ENCODE results near the gene SIGLEC14.

DNA sequence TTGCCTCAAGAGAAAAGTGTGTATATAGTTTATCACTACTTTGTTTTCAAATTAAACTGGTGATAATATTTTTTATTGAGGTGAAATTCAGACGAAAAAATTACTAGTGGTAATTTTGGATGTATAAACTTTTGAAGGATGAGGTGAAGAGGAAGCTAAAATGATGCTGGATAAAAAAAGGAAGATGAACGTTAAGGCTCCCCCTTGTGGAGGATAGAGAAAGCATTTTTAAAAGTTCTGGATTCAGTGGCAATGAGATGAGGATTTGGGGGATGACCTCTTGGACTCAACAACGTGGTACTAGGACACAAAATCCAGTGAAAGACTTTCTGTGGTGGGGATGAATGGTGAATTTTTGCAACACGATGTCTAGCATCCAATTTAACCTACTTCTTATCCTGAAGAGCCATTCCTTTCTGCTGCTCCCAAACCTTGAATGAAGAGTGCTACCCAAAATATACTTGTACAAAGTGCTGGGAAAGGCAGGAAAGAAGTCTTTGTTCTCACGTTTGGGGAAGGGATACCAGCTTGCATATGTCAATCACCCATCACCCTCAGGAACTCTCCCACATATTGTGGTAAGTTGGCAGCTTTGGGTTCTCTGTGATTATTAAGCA is 9.2 kb downstream of the SIGLEC14 start:
- TF ChIP-seq EP300 (IDR thresholded peaks at IDR 0.05; ENCODE audit: borderline replicate concordance): no peak
- TF ChIP-seq, protein P1, sequence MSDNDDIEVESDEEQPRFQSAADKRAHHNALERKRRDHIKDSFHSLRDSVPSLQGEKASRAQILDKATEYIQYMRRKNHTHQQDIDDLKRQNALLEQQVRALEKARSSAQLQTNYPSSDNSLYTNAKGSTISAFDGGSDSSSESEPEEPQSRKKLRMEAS (IDR thresholded peaks at IDR 0.05): no peak
- TF ChIP-seq CEBPB (IDR thresholded peaks at IDR 0.05): no peak
- no peak for TF ChIP-seq TCF12 (IDR thresholded peaks at IDR 0.05; ENCODE audit: low read depth)
- TF ChIP-seq, protein P2, sequence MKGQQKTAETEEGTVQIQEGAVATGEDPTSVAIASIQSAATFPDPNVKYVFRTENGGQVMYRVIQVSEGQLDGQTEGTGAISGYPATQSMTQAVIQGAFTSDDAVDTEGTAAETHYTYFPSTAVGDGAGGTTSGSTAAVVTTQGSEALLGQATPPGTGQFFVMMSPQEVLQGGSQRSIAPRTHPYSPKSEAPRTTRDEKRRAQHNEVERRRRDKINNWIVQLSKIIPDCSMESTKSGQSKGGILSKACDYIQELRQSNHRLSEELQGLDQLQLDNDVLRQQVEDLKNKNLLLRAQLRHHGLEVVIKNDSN (IDR thresholded peaks at IDR 0.05): no peak
- TF ChIP-seq, protein P3, sequence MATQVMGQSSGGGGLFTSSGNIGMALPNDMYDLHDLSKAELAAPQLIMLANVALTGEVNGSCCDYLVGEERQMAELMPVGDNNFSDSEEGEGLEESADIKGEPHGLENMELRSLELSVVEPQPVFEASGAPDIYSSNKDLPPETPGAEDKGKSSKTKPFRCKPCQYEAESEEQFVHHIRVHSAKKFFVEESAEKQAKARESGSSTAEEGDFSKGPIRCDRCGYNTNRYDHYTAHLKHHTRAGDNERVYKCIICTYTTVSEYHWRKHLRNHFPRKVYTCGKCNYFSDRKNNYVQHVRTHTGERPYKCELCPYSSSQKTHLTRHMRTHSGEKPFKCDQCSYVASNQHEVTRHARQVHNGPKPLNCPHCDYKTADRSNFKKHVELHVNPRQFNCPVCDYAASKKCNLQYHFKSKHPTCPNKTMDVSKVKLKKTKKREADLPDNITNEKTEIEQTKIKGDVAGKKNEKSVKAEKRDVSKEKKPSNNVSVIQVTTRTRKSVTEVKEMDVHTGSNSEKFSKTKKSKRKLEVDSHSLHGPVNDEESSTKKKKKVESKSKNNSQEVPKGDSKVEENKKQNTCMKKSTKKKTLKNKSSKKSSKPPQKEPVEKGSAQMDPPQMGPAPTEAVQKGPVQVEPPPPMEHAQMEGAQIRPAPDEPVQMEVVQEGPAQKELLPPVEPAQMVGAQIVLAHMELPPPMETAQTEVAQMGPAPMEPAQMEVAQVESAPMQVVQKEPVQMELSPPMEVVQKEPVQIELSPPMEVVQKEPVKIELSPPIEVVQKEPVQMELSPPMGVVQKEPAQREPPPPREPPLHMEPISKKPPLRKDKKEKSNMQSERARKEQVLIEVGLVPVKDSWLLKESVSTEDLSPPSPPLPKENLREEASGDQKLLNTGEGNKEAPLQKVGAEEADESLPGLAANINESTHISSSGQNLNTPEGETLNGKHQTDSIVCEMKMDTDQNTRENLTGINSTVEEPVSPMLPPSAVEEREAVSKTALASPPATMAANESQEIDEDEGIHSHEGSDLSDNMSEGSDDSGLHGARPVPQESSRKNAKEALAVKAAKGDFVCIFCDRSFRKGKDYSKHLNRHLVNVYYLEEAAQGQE (IDR thresholded peaks at IDR 0.05; ENCODE audit: low read depth): no peak
- no peak for TF ChIP-seq TEAD4 (IDR thresholded peaks at IDR 0.05)
- TF ChIP-seq TAF1 (IDR thresholded peaks at IDR 0.05; ENCODE audit: low read depth): no peak
- no peak for TF ChIP-seq NFIC (IDR thresholded peaks at IDR 0.05)

Measured in Ishikawa (cell line).